Mucosa of descending colon (tissue), 3 donors: Measurements from ENCODE around the gene RABAC1. TPM values are rescaled to one million over a fixed set of nuclear protein-coding genes. Genes with fewer than 3 reads are reported as not detected.
"Not testable (repeated sequence)": the region's sequence is repeated elsewhere in the genome, so short reads cannot be mapped to it uniquely, and the experiment has no call there.

Source experiments
- ATAC-seq: fragments of 200-7000 bp; cut with Tn5 transposase; one replicate; pipeline ENCODE4 v1.9.1; 2020; ENCODE audit warnings: mild to moderate bottlenecking, moderate library complexity
- DNase-seq, 3 donors: peaks; one replicate each; pipeline ENCODE4 v3.0.0-alpha.2; 2020
- H3K36me3 ChIP-seq: fragments of 200-600 bp; one replicate; pipeline ENCODE4 v1.8.0; 2021; ENCODE audit warnings: low read depth, mild to moderate bottlenecking
- H3K4me1 ChIP-seq: fragments of 200-600 bp; one replicate; pipeline ENCODE4 v1.8.0; 2021; ENCODE audit warnings: low read depth, mild to moderate bottlenecking
- H3K4me3 ChIP-seq: fragments of 200-600 bp; one replicate; pipeline ENCODE4 v1.8.0; 2021; ENCODE audit warnings: mild to moderate bottlenecking
- H3K9me3 ChIP-seq: fragments of 200-600 bp; one replicate; pipeline ENCODE4 v1.8.0; 2021; ENCODE audit warnings: mild to moderate bottlenecking
- CTCF ChIP-seq: fragments of 200-600 bp; IDR thresholded peaks from one replicate; pipeline ENCODE4 v1.8.0; 2022; ENCODE audit warnings: antibody characterized with exemption, mild to moderate bottlenecking
- intact Hi-C, 2 donors: fragments of 100-400 bp; cut with DNase I in 1 of 2; cut with micrococcal nuclease in 1 of 2; formaldehyde crosslinking; loops; one replicate each; pipeline versions ENCODE4 v1.11.0 to v1.11.1; 2022; cut with DNase I, micrococcal nuclease
- total RNA-seq, 3 donors: library from RNA; stranded (reverse); fragmentation: NEBNext Ultra II Directional in 2 of 3; extraction: Animal tissue kit (Norgen Biotek cat#: 25700) in 2 of 3; gene quantifications; one replicate each; pipeline versions ENCODE4 v1.2.1 to v1.2.4, GENCODE V29; 2021 to 2023
- donor health status: DM: no; HTN: no; CAD: no; lungs with moderate emphysema.
- donor health status: DM: no; HTN: no; CAD: no.
- donor health status: DM: no; HTN: yes; CAD: no.

Gene RABAC1
- total RNA-seq, 3 donors from 2014 or later, result 150 to 160 (median 152) TPM

GRCh38 chr19:41994994-41995958 is 36.2 kb upstream of the RABAC1 start:
- DNase-seq, result peak in 1 of 3 donors; percentile 12
- intact Hi-C loops, result no loop called here
- H3K9me3 ChIP-seq, result no peaks in the 10 kb centered on the region
- no peak overlapping the region for H3K4me3 ChIP-seq
- no peak for ATAC-seq
- no peak for TF ChIP-seq CTCF
- H3K36me3 ChIP-seq, result no peaks in the 10 kb centered on the region
- peaks cover 6% of the 10 kb centered on the region for H3K4me1 ChIP-seq

GRCh38 chr19:41994521-41994971 is 35.4 kb upstream of the RABAC1 start:
- Histone ChIP-seq H3K36me3 (no peaks in the 10 kb centered on the region), H3K9me3 (no peaks in the 10 kb centered on the region), H3K4me1 (peaks cover 6% of the 10 kb centered on the region), H3K4me3 (no peak overlapping the region)
- no peak for TF ChIP-seq CTCF
- DNase-seq (no peak), ATAC-seq (no peak)
- intact Hi-C loops, result no loop called here

- intact Hi-C loops, result no loop called here
- peak in 2 of 3 donors; percentile 59 to 68 for DNase-seq
- ATAC-seq, result peak; percentile 88
- Histone ChIP-seq H3K36me3 (no peaks in the 10 kb centered on the region), H3K4me3 (no peak within 1 kb of the TSS), H3K4me1 (peaks cover 6% of the 10 kb centered on the region), H3K9me3 (no peaks in the 10 kb centered on the region)
- TF ChIP-seq CTCF, result no peak
These were observed 34.7 kb upstream of the RABAC1 start, which contains the start of gene ATP1A3 for GRCh38 chr19:41993612-41994483. Gene ATP1A3, minus strand, starts transcription at chr19:41994230. Its CDS starts 154 bp downstream, at chr19:41994076.

GRCh38 chr19:41991925-41992569 is 32.9 kb upstream of the RABAC1 start:
- H3K36me3 ChIP-seq, DNase-seq, H3K4me1 ChIP-seq, intact Hi-C loops, H3K9me3 ChIP-seq, ATAC-seq, H3K4me3 ChIP-seq: not testable (repeated sequence)

GRCh38 chr19:41991025-41991424 is 31.9 kb upstream of the RABAC1 start:
- H3K4me1 ChIP-seq, result peaks cover 6% of the 10 kb centered on the region
- ATAC-seq, result no peak
- intact Hi-C loops, result no loop called here

More at GRCh38 chr19:41991025-41991424, 31.9 kb upstream of the RABAC1 start:
- Histone ChIP-seq H3K9me3 (no peaks in the 10 kb centered on the region), H3K4me3 (no peak overlapping the region), H3K36me3 (no peaks in the 10 kb centered on the region)
- DNase-seq, result no peak
- no peak for TF ChIP-seq CTCF
